Keratinocyte (primary cell): ENCODE results near the gene CHL1. TPM values are rescaled to one million over a fixed set of nuclear protein-coding genes. Genes with fewer than 3 reads are reported as not detected.

Experiments used
- DNase-seq: peaks from one replicate; pipeline ENCODE4 v3.0.0-alpha.2; 2011; ENCODE audit warnings: low read depth, missing footprints, low spot score
- FAIRE-seq: peaks from 2 replicates; lab custom pipeline; 2011; peaks lifted over from hg19 to GRCh38; lab: Jason Lieb, UNC
- H2AFZ ChIP-seq: 2 replicates; pipeline ENCODE4 v1.6.0; 2012; ENCODE audit warnings: low read length, control low read depth, inconsistent platforms; ENCODE audit not compliant: control insufficient read depth
- H3K27ac ChIP-seq: 2 replicates; pipeline ENCODE4 v1.5.1; 2011; ENCODE audit warnings: low read length; ENCODE audit not compliant: control insufficient read depth, insufficient read depth
- H3K27me3 ChIP-seq: 3 replicates; pipeline ENCODE4 v1.6.0; 2011; ENCODE audit warnings: low read length; ENCODE audit not compliant: control insufficient read depth, insufficient read depth; ENCODE audit errors: extremely low read depth
- H3K36me3 ChIP-seq, 2 experiments: 2 replicates in 1 of 2; 3 replicates in 1 of 2; pipeline ENCODE4 v1.5.1; 2011; ENCODE audit warnings: low read length in 2 of 2, mild to moderate bottlenecking in 1 of 2; ENCODE audit not compliant: control insufficient read depth in 2 of 2, insufficient read depth in 2 of 2; ENCODE audit errors: extremely low read depth in 1 of 2
- H3K4me1 ChIP-seq: 3 replicates; pipeline ENCODE4 v1.5.1; 2011; ENCODE audit warnings: low read length; ENCODE audit not compliant: control insufficient read depth, insufficient read depth; ENCODE audit errors: extremely low read depth
- H3K4me2 ChIP-seq: 3 replicates; pipeline ENCODE4 v1.6.0; 2011; ENCODE audit warnings: low read depth, low read length; ENCODE audit not compliant: control insufficient read depth, insufficient read depth; ENCODE audit errors: extremely low read depth
- H3K4me3 ChIP-seq, 3 experiments: fragments of 200-600 bp in 1 of 3; sonication (generic) in 1 of 3; 2 replicates in 2 of 3; 3 replicates in 1 of 3; pipeline ENCODE4 v1.5.1; 2011 to 2016; ENCODE audit warnings: low read length in 3 of 3, mild to moderate bottlenecking in 3 of 3, control low read depth in 2 of 3, inconsistent platforms in 1 of 3, low read depth in 1 of 3, mixed read lengths in 1 of 3, mixed run types in 1 of 3, moderate library complexity in 1 of 3; ENCODE audit not compliant: control insufficient read depth in 2 of 3, insufficient read depth in 2 of 3; ENCODE audit errors: extremely low read depth in 1 of 3
- H3K79me2 ChIP-seq: 2 replicates; pipeline ENCODE4 v1.6.0; 2012; ENCODE audit warnings: low read length; ENCODE audit not compliant: control insufficient read depth, insufficient read depth
- H3K9ac ChIP-seq: 3 replicates; pipeline ENCODE4 v1.6.0; 2011; ENCODE audit warnings: low read length; ENCODE audit not compliant: control insufficient read depth, insufficient read depth; ENCODE audit errors: extremely low read depth
- H3K9me1 ChIP-seq: 3 replicates; pipeline ENCODE4 v1.6.0; 2011; ENCODE audit warnings: low read length; ENCODE audit not compliant: control insufficient read depth, insufficient read depth; ENCODE audit errors: extremely low read depth
- H3K9me3 ChIP-seq: 2 replicates; pipeline ENCODE4 v1.5.1; 2012; ENCODE audit warnings: low read depth, low read length; ENCODE audit not compliant: control insufficient read depth
- H4K20me1 ChIP-seq: 3 replicates; pipeline ENCODE4 v1.6.0; 2011; ENCODE audit warnings: low read length; ENCODE audit not compliant: control insufficient read depth, insufficient read depth; ENCODE audit errors: extremely low read depth
- EZH2 ChIP-seq: IDR thresholded peaks from one replicate; pipeline ENCODE4 v1.6.1; 2012; ENCODE audit warnings: inconsistent platforms, mild to moderate bottlenecking, low read length, moderate library complexity
- dilution Hi-C: fragments of 300-500 bp; cut with MboI; formaldehyde crosslinking; loops from one replicate; pipeline ENCODE4 v1.7.0; 2020; ENCODE audit warnings: low sequenced_read_pairs; ENCODE audit not compliant: extremely low pct_ligation_motif_present
- polyA plus RNA-seq, 5 experiments: library from polyadenylated mRNA; depleted of rRNA in 3 of 5; stranded (reverse) in 3 of 5; stranded (forward) in 1 of 5; unstranded in 1 of 5; fragments of >200 nt; gene quantifications; 1 replicate in 1 of 5; 2 replicates in 3 of 5; 3 replicates in 1 of 5; pipeline versions ENCODE4 v1.2.1 to v1.2.3, GENCODE V29; 2011 to 2012; ENCODE audit warnings: missing spikeins in 2 of 5, low read depth in 1 of 5, low replicate concordance in 1 of 5
- TF ChIP-seq, protein P1 (sequence below), 3 experiments: IDR thresholded peaks in 1 of 3; conservative IDR thresholded peaks in 1 of 3; optimal IDR thresholded peaks in 1 of 3; 2 replicates in 2 of 3; 3 replicates in 1 of 3; pipeline versions ENCODE3 to v1.5.1; 2011; ENCODE audit warnings: low read length in 3 of 3, mild to moderate bottlenecking in 3 of 3, moderate library complexity in 2 of 3, control low read depth in 1 of 3, inconsistent platforms in 1 of 3; ENCODE audit not compliant: insufficient read depth in 2 of 3; ENCODE audit errors: extremely low read depth in 1 of 3

The CHL1 gene
- polyA plus RNA-seq, 1 donor (not counting 4 experiments of a cell fraction or from before 2014, with no cell fraction given), result 0.04 TPM

DNA sequence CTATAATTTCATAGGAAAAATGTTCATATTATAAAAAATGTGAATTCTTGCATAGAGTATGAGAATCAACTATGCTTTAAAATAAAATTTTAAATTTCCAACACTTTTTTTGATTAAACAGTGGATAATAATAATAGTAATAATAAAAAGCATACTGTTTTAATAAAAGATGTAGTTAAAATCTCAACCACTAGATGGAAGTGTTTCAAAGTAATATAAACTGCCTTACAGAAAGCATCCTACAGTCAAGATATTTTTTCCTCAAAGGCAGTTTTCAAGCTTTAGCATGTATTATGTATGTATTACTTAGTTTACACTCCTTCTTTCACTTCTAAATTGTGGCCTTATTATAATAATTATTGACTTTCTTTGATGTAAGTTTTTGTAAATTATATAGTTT, 217.5 kb downstream of the CHL1 start:
- Histone ChIP-seq H3K27me3 (no peaks in the 10 kb centered on the region), H3K4me2 (no peak overlapping the region), H3K9me3 (no peaks in the 10 kb centered on the region), H3K9me1 (no peaks in the 10 kb centered on the region), H3K9ac (no peak overlapping the region), H3K4me3 (no peak overlapping the region), H3K36me3 (no peaks in the 10 kb centered on the region), H2AFZ (no peak overlapping the region), H3K4me1 (no peaks in the 10 kb centered on the region), H3K27ac (no peak overlapping the region), H3K79me2 (no peaks in the 10 kb centered on the region), H4K20me1 (no peaks in the 10 kb centered on the region)
- no peak for DNase-seq
- no peak for FAIRE-seq
- dilution Hi-C loops, result no loop called here
- TF ChIP-seq, protein P1, sequence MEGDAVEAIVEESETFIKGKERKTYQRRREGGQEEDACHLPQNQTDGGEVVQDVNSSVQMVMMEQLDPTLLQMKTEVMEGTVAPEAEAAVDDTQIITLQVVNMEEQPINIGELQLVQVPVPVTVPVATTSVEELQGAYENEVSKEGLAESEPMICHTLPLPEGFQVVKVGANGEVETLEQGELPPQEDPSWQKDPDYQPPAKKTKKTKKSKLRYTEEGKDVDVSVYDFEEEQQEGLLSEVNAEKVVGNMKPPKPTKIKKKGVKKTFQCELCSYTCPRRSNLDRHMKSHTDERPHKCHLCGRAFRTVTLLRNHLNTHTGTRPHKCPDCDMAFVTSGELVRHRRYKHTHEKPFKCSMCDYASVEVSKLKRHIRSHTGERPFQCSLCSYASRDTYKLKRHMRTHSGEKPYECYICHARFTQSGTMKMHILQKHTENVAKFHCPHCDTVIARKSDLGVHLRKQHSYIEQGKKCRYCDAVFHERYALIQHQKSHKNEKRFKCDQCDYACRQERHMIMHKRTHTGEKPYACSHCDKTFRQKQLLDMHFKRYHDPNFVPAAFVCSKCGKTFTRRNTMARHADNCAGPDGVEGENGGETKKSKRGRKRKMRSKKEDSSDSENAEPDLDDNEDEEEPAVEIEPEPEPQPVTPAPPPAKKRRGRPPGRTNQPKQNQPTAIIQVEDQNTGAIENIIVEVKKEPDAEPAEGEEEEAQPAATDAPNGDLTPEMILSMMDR (optimal IDR thresholded peaks at IDR 0.05 in 1 of 3, IDR thresholded peaks at IDR 0.05 in 1 of 3, conservative IDR thresholded peaks at IDR 0.05 in 1 of 3; ENCODE audit: extremely low read depth in 1 of 3, insufficient read depth in 2 of 3, low read length in 3 of 3), result peak in 1 of 3 experiments; percentile 13
- TF ChIP-seq EZH2, result no peak

DNA sequence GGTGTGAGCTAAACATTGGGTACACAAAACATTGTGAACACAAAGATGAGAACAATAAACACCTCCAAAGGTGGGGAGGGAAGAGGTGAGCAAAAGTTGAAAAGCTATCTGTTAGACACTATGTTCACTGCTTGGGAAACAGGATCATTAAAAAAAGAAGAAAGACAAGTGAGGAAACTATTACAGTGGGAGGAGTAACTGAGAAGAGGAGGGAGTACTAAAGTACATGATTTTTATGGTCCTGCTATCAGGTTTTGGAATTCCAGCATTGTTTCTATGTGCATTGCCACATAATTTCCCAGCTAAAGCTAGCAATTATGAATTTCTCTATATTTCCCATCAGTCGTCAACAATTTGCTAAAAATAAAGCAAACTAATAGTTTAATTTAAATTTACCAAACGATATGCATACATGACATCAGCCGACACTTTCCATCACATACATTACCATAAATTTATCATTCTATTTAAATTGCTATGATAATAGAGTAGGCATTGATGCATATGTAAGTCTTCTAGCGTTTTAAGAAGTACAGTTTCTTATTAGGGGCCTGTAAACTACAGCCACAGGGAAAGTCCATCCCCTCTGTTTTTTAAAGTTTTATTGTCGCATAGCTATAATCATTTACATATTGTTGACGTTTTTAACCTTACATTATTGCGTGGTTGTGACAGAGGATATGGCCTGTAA, 221.8 kb downstream of the CHL1 start:
- no peaks in the 10 kb centered on the region for H3K9me1 ChIP-seq

More for the DNA sequence above, 221.8 kb downstream of the CHL1 start:
- no peak for TF ChIP-seq EZH2
- TF ChIP-seq, protein P1 (optimal IDR thresholded peaks at IDR 0.05 in 1 of 3, IDR thresholded peaks at IDR 0.05 in 1 of 3, conservative IDR thresholded peaks at IDR 0.05 in 1 of 3; ENCODE audit: extremely low read depth in 1 of 3, insufficient read depth in 2 of 3, low read length in 3 of 3), result no peak
- no peak overlapping the region for H2AFZ ChIP-seq
- no peak overlapping the region for H3K4me2 ChIP-seq
- no peaks in the 10 kb centered on the region for H3K9me3 ChIP-seq
- no peaks in the 10 kb centered on the region for H4K20me1 ChIP-seq
- no peak overlapping the region for H3K9ac ChIP-seq
- no peaks in the 10 kb centered on the region for H3K4me1 ChIP-seq
- H3K27me3 ChIP-seq, result no peaks in the 10 kb centered on the region
- FAIRE-seq (no peak), DNase-seq (no peak)
- no peaks in the 10 kb centered on the region for H3K79me2 ChIP-seq
- no peaks in the 10 kb centered on the region for H3K36me3 ChIP-seq
- no peak overlapping the region for H3K27ac ChIP-seq
- no peak overlapping the region for H3K4me3 ChIP-seq
- dilution Hi-C loops, result no loop called here
